Measurements from ENCODE around the gene ZPBP2. TPM values are rescaled to one million over a fixed set of nuclear protein-coding genes. Genes with fewer than 3 reads are reported as not detected.

The ZPBP2 gene
- total RNA-seq, 5 donors from 2014 or later (not counting 1 experiment from before 2014, with no cell fraction given), result 0.19 TPM; not detected in 4

DNA sequence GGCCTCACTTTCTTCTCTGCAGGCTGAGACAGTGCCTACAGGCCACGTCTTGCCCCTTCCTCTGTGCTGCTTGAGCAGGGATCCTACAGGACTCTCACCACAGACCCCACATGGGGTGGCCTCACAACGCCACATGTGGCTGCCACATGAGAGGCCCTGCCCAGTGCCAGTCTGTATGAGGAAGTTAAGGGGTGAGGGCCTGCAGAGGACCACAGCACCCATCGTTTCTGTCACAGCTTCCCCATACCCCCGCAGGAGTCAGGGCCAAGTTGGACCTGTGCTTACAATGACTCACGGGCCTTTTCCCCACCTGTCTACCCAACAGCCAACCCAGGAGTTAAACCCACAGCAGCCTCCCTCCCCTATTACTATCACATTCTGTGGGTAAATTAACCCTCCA is 53.3 kb downstream of the ZPBP2 start:
- Mint-ChIP-seq H3K27ac (peak overlapping the region; percentile 87 to 89), H3K9me3 (no peaks in the 10 kb centered on the region), H3K4me3 (peak overlapping the region in 2 of 3 donors; percentile 37 to 90), H3K27me3 (no peaks in the 10 kb centered on the region), H3K36me3 (peaks cover 43% of the 10 kb centered on the region), H3K4me1 (peaks cover 80 to 89% (median 87%) of the 10 kb centered on the region in 3 donors)
- H3K27me3 ChIP-seq (replicated peaks in 1 of 2; ENCODE audit: control insufficient read depth in 2 of 2, extremely low read depth in 1 of 2, insufficient read depth in 2 of 2, low read length in 1 of 2), result no peaks in the 10 kb centered on the region
- ChIA-PET CTCF (interaction anchor here in 1 of 2 donors (0.7 kb wide), 1 partner anchor 19 kb away, joined by 3 read pairs; no protein-coding TSS in a partner anchor), POLR2A (no interaction called here)
- ATAC-seq (replicated peaks in 1 of 4) (peak; percentile 13 to 22 (median 18)), DNase-seq (no peak)
- peaks cover 17 to 50% of the 10 kb centered on the region in 2 donors for H3K36me3 ChIP-seq (ENCODE audit: control insufficient read depth in 2 of 2, extremely low read depth in 1 of 2, insufficient read depth in 1 of 2, low read length in 1 of 2)
- no peak overlapping the region for H3K4me3 ChIP-seq (ENCODE audit: control insufficient read depth in 1 of 2, extremely low read depth in 1 of 2, low read length in 1 of 2)
- WGBS (ENCODE audit: insufficient coverage), result 13% methylated on average over 3 of the region's 5 CpGs
- peaks cover 45 to 79% of the 10 kb centered on the region in 2 experiments for H3K4me1 ChIP-seq (ENCODE audit: control insufficient read depth in 1 of 2, extremely low read depth in 1 of 2, insufficient read depth in 2 of 2, low read length in 2 of 2)
- no peaks in the 10 kb centered on the region for H3K9me3 ChIP-seq
- H3K27ac ChIP-seq (ENCODE audit: low read length), result peak overlapping the region; percentile 55

DNA sequence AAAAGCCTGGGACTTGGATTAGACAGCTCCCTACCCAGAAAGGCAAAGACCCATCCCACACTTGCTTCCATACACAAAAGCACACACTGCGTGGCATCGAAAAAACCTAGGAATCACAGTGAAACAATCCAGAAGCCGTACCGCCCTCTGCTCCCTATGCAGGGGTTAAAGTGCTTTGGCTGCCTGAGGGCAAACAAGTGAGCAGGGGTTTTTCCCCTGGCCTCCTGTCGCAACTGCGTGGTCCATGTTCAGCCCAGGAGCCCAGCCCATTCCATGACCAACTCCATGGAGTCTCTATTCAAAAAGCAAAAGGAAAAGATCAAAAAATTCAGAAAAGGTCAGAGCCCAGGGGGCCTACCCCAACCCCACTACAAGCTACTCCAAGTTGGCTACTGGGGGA is 54.0 kb downstream of the ZPBP2 start:
- Mint-ChIP-seq H3K36me3 (peaks cover 40% of the 10 kb centered on the region), H3K27me3 (no peaks in the 10 kb centered on the region), H3K4me1 (peaks cover 81 to 88% (median 83%) of the 10 kb centered on the region in 3 donors), H3K4me3 (peak overlapping the region in 1 of 3 donors; percentile 90), H3K9me3 (no peaks in the 10 kb centered on the region), H3K27ac (peak overlapping the region; percentile 87 to 89)
- 100% methylated on average over 3 of the region's 6 CpGs for WGBS (ENCODE audit: insufficient coverage)
- Histone ChIP-seq H3K27ac (ENCODE audit: low read length) (peak overlapping the region; percentile 55), H3K4me1 (ENCODE audit: control insufficient read depth in 1 of 2, extremely low read depth in 1 of 2, insufficient read depth in 2 of 2, low read length in 2 of 2) (peaks cover 45 to 84% of the 10 kb centered on the region in 2 experiments), H3K9me3 (no peaks in the 10 kb centered on the region), H3K27me3 (replicated peaks in 1 of 2; ENCODE audit: control insufficient read depth in 2 of 2, extremely low read depth in 1 of 2, insufficient read depth in 2 of 2, low read length in 1 of 2) (no peaks in the 10 kb centered on the region), H3K4me3 (ENCODE audit: control insufficient read depth in 1 of 2, extremely low read depth in 1 of 2, low read length in 1 of 2) (peak overlapping the region in 1 of 2 donors; percentile 39), H3K36me3 (ENCODE audit: control insufficient read depth in 2 of 2, extremely low read depth in 1 of 2, insufficient read depth in 1 of 2, low read length in 1 of 2) (peaks cover 11 to 45% of the 10 kb centered on the region in 2 donors)
- no peak for DNase-seq
- ChIA-PET CTCF (interaction anchor here (0.5 to 1.3 kb wide), 3 partner anchors 9 to 264 kb away, joined by 3 to 7 read pairs (median 6); no protein-coding TSS in a partner anchor), POLR2A (no interaction called here)
- no peak for ATAC-seq (replicated peaks in 1 of 4)

DNA sequence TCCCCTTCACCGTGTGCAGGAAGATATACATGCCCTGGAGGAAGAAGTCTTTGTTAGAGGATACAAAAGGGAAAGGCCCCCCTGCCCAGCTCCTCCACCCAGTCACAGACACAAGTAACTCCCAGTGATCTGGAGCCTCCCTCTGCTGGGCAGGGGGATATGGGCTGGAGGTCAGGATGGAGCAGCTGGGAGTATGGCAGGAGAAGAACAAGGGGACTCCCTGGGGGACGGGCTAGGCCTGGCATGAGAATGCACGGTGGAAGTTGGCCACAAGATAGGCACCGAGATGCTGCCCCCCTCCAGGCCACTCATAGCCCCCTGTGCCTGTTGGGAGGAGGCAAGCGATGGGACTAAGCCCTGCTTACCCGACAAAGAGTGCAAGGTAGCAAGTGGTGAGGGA is 55.2 kb downstream of the ZPBP2 start:
- H3K27me3 Mint-ChIP-seq, result no peaks in the 10 kb centered on the region
- ChIA-PET POLR2A (no interaction called here), CTCF (no interaction called here)
- peaks cover 10 to 44% of the 10 kb centered on the region in 2 donors for H3K36me3 ChIP-seq (ENCODE audit: control insufficient read depth in 2 of 2, extremely low read depth in 1 of 2, insufficient read depth in 1 of 2, low read length in 1 of 2)
- no peaks in the 10 kb centered on the region for H3K9me3 Mint-ChIP-seq
- no peak overlapping the region for H3K27ac ChIP-seq (ENCODE audit: low read length)
- H3K27ac Mint-ChIP-seq, result peak overlapping the region; percentile 87 to 89
- DNase-seq, result no peak
- peaks cover 79 to 83% (median 81%) of the 10 kb centered on the region in 3 donors for H3K4me1 Mint-ChIP-seq
- H3K4me3 Mint-ChIP-seq, result peak overlapping the region in 2 of 3 donors; percentile 9 to 90
- peaks cover 33% of the 10 kb centered on the region for H3K36me3 Mint-ChIP-seq
- H3K27me3 ChIP-seq (replicated peaks in 1 of 2; ENCODE audit: control insufficient read depth in 2 of 2, extremely low read depth in 1 of 2, insufficient read depth in 2 of 2, low read length in 1 of 2), result no peaks in the 10 kb centered on the region
- 100% methylated on average over 1 of the region's 6 CpGs for WGBS (ENCODE audit: insufficient coverage)
- peaks cover 45 to 86% of the 10 kb centered on the region in 2 experiments for H3K4me1 ChIP-seq (ENCODE audit: control insufficient read depth in 1 of 2, extremely low read depth in 1 of 2, insufficient read depth in 2 of 2, low read length in 2 of 2)
- no peaks in the 10 kb centered on the region for H3K9me3 ChIP-seq
- no peak overlapping the region for H3K4me3 ChIP-seq (ENCODE audit: control insufficient read depth in 1 of 2, extremely low read depth in 1 of 2, low read length in 1 of 2)
- no peak for ATAC-seq (replicated peaks in 1 of 4)

GRCh38 chr17:39923836-39924690 is 56.1 kb downstream of the ZPBP2 start:
- H3K27me3 ChIP-seq (replicated peaks in 1 of 2; ENCODE audit: control insufficient read depth in 2 of 2, extremely low read depth in 1 of 2, insufficient read depth in 2 of 2, low read length in 1 of 2), result no peaks in the 10 kb centered on the region
- H3K27ac ChIP-seq (ENCODE audit: low read length), result peak overlapping the region; percentile 76
- POLR2A ChIA-PET, result no interaction called here
- H3K4me1 ChIP-seq (ENCODE audit: control insufficient read depth in 1 of 2, extremely low read depth in 1 of 2, insufficient read depth in 2 of 2, low read length in 2 of 2), result peaks cover 47 to 78% of the 10 kb centered on the region in 2 experiments
- peak overlapping the region; percentile 94 to 98 for H3K27ac Mint-ChIP-seq
- H3K9me3 Mint-ChIP-seq, result no peaks in the 10 kb centered on the region
- no peaks in the 10 kb centered on the region for H3K9me3 ChIP-seq
- DNase-seq (no peak), ATAC-seq (replicated peaks in 1 of 4) (no peak)
- H3K36me3 Mint-ChIP-seq, result peaks cover 28% of the 10 kb centered on the region
- H3K36me3 ChIP-seq (ENCODE audit: control insufficient read depth in 2 of 2, extremely low read depth in 1 of 2, insufficient read depth in 1 of 2, low read length in 1 of 2), result peaks cover 10 to 42% of the 10 kb centered on the region in 2 donors
- H3K4me3 Mint-ChIP-seq, result peak overlapping the region; percentile 90 to 99 (median 97)
- peaks cover 74 to 80% (median 74%) of the 10 kb centered on the region in 3 donors for H3K4me1 Mint-ChIP-seq
- 86% methylated on average over 13 of the region's 17 CpGs for WGBS (ENCODE audit: insufficient coverage)
- no peaks in the 10 kb centered on the region for H3K27me3 Mint-ChIP-seq
- CTCF ChIA-PET, result no interaction called here
- peak overlapping the region; percentile 93 to 95 for H3K4me3 ChIP-seq (ENCODE audit: control insufficient read depth in 1 of 2, extremely low read depth in 1 of 2, low read length in 1 of 2)

GRCh38 chr17:39924691-39925055 is 56.7 kb downstream of the ZPBP2 start:
- ChIA-PET POLR2A (no interaction called here), CTCF (interaction anchor here in 1 of 2 donors (1.7 kb wide), 1 partner anchor 51 kb away, joined by 4 read pairs; no protein-coding TSS in a partner anchor)
- Mint-ChIP-seq H3K4me1 (peaks cover 72 to 80% (median 74%) of the 10 kb centered on the region in 3 donors), H3K27ac (peak overlapping the region; percentile 94 to 98), H3K36me3 (peaks cover 24% of the 10 kb centered on the region), H3K4me3 (peak overlapping the region; percentile 90 to 99 (median 97)), H3K9me3 (no peaks in the 10 kb centered on the region), H3K27me3 (no peaks in the 10 kb centered on the region)
- peak overlapping the region; percentile 76 for H3K27ac ChIP-seq (ENCODE audit: low read length)
- peaks cover 47 to 76% of the 10 kb centered on the region in 2 experiments for H3K4me1 ChIP-seq (ENCODE audit: control insufficient read depth in 1 of 2, extremely low read depth in 1 of 2, insufficient read depth in 2 of 2, low read length in 2 of 2)
- no peaks in the 10 kb centered on the region for H3K27me3 ChIP-seq (replicated peaks in 1 of 2; ENCODE audit: control insufficient read depth in 2 of 2, extremely low read depth in 1 of 2, insufficient read depth in 2 of 2, low read length in 1 of 2)
- no peak for ATAC-seq (replicated peaks in 1 of 4)
- H3K9me3 ChIP-seq, result no peaks in the 10 kb centered on the region
- H3K36me3 ChIP-seq (ENCODE audit: control insufficient read depth in 2 of 2, extremely low read depth in 1 of 2, insufficient read depth in 1 of 2, low read length in 1 of 2), result peaks cover 10 to 39% of the 10 kb centered on the region in 2 donors
- DNase-seq, result no peak
- WGBS (ENCODE audit: insufficient coverage), result 40% methylated on average over 3 of the region's 3 CpGs
- H3K4me3 ChIP-seq (ENCODE audit: control insufficient read depth in 1 of 2, extremely low read depth in 1 of 2, low read length in 1 of 2), result peak overlapping the region; percentile 93 to 95

DNA sequence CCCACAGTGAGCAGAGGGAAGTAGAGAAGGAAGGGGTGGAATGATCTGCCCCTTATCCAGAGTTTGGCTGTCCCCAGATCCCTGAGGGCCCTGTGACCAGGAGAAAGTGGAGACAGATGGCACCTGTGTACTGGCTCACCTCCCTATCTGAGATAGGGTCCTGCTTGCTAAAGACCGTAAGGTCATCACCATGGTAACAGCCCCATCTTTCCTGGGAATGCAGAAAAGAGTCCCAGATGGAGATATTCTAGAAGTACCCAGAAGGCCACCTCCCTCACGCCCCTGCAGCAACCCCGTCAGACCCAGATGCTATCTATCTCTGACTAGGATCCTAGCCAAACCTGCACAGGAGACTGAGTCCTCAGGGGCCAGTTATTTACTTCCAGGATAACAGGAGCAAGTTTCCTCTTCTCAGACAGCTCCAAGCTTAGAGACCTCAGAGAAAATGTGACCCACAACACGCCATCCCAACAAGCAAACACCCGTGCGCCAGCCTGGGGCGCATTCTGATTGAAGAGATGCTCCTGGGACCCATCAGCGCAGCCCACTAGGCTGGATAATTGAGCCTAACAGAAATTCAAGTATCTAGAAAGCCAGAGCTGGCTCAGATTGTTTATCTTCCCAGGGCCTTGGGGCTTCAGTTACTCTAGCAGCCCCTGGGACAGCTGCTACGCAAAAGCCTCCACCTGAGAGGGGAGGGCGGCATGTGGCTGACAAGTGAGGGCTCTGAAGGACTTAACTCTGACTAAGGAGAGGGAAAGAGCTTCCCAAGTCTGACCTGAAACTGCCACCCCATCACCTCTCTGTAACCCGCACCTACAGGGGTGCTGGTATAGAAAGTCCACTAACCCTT is 57.5 kb downstream of the ZPBP2 start:
- Mint-ChIP-seq H3K4me1 (peaks cover 67 to 74% (median 69%) of the 10 kb centered on the region in 3 donors), H3K4me3 (peak overlapping the region; percentile 90 to 99 (median 97)), H3K9me3 (no peaks in the 10 kb centered on the region), H3K27me3 (no peaks in the 10 kb centered on the region), H3K36me3 (peaks cover 21% of the 10 kb centered on the region), H3K27ac (peak overlapping the region; percentile 94 to 98)
- H3K9me3 ChIP-seq, result no peaks in the 10 kb centered on the region
- H3K27me3 ChIP-seq (replicated peaks in 1 of 2; ENCODE audit: control insufficient read depth in 2 of 2, extremely low read depth in 1 of 2, insufficient read depth in 2 of 2, low read length in 1 of 2), result no peaks in the 10 kb centered on the region
- ChIA-PET POLR2A (interaction anchor here (0.6 to 0.7 kb wide), 2 partner anchors 61 to 115 kb away, joined by 3 to 7 read pairs; no protein-coding TSS in a partner anchor), CTCF (interaction anchor here (1.2 to 1.7 kb wide), 3 partner anchors 33 to 53 kb away, joined by 4 read pairs; no protein-coding TSS in a partner anchor)
- 37% methylated on average over 7 of the region's 11 CpGs for WGBS (ENCODE audit: insufficient coverage)
- H3K27ac ChIP-seq (ENCODE audit: low read length), result peak overlapping the region; percentile 76
- H3K36me3 ChIP-seq (ENCODE audit: control insufficient read depth in 2 of 2, extremely low read depth in 1 of 2, insufficient read depth in 1 of 2, low read length in 1 of 2), result peaks cover 10 to 34% of the 10 kb centered on the region in 2 donors
- peaks cover 43 to 71% of the 10 kb centered on the region in 2 experiments for H3K4me1 ChIP-seq (ENCODE audit: control insufficient read depth in 1 of 2, extremely low read depth in 1 of 2, insufficient read depth in 2 of 2, low read length in 2 of 2)
- peak overlapping the region; percentile 93 to 95 for H3K4me3 ChIP-seq (ENCODE audit: control insufficient read depth in 1 of 2, extremely low read depth in 1 of 2, low read length in 1 of 2)
- DNase-seq, result peak in 1 of 35 experiments; percentile 14
- no peak for ATAC-seq (replicated peaks in 1 of 4)

Measured in T-cell (primary cell).